ENCODE measurements around the gene SGCE. TPM values are rescaled to one million over a fixed set of nuclear protein-coding genes. Genes with fewer than 3 reads are reported as not detected.

Gene SGCE
- total and polyA plus RNA-seq, 8 donors, result 49.9 to 84.9 (median 72.8) TPM

DNA sequence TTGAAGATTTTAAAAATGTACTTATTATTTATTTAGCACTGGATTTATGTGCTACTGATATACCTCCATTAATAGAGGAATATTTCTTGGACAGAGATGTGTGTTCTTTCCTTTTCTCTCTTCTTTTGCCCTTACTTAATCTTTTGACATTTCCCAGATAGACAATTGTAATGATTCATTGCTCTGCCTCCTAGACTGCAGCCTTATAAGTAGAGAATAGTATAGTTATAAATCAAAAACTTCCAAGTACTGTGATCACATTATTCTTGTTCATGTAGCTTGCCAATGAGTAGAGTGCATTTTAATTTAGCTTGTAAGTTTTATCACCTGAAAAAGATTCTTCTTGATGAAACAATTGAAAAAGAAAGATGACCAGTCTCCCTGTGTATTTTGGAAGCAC, 98.7 kb downstream of the SGCE start:
- Histone ChIP-seq H3K4me1 (no peaks in the 10 kb centered on the region), H3K27me3 (no peaks in the 10 kb centered on the region), H3K36me3 (peaks cover 0 to 20% of the 10 kb centered on the region in 2 donors), H3K9me3 (no peaks in the 10 kb centered on the region), H3K27ac (no peak overlapping the region), H3K4me3 (no peak overlapping the region)
- TF ChIP-seq, protein P1, sequence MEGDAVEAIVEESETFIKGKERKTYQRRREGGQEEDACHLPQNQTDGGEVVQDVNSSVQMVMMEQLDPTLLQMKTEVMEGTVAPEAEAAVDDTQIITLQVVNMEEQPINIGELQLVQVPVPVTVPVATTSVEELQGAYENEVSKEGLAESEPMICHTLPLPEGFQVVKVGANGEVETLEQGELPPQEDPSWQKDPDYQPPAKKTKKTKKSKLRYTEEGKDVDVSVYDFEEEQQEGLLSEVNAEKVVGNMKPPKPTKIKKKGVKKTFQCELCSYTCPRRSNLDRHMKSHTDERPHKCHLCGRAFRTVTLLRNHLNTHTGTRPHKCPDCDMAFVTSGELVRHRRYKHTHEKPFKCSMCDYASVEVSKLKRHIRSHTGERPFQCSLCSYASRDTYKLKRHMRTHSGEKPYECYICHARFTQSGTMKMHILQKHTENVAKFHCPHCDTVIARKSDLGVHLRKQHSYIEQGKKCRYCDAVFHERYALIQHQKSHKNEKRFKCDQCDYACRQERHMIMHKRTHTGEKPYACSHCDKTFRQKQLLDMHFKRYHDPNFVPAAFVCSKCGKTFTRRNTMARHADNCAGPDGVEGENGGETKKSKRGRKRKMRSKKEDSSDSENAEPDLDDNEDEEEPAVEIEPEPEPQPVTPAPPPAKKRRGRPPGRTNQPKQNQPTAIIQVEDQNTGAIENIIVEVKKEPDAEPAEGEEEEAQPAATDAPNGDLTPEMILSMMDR (IDR thresholded peaks at IDR 0.05), result no peak
- ATAC-seq, result no peak
- DNase-seq, result no peak
- intact Hi-C loops (cut with DNase I), result no loop called here

DNA sequence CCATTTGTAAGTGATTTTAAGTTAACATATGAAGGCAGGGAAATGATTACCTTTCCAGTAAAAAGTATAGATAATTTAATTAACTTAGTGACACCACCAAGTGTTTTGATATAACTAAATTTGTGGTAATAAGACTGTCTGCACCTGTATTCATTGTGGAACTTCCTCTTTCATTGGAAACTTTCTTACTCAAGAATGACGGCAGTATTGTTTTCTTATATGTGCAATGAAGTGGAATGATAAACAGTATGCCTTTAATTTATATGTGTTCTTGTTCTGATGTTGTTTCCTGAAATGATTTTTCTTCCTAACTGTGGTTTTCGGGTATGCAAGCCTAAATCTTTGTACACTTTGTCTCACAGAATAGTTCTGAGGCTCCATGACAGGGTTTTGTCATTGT, 99.9 kb downstream of the SGCE start:
- no peak overlapping the region for H3K27ac ChIP-seq
- no peaks in the 10 kb centered on the region for H3K4me1 ChIP-seq
- ATAC-seq, result no peak
- intact Hi-C loops (cut with DNase I), result no loop called here
- DNase-seq, result no peak
- TF ChIP-seq, protein P1 (IDR thresholded peaks at IDR 0.05), result no peak
- no peaks in the 10 kb centered on the region for H3K27me3 ChIP-seq
- no peak overlapping the region for H3K4me3 ChIP-seq
- H3K36me3 ChIP-seq, result peaks cover 0 to 22% of the 10 kb centered on the region in 2 donors
- H3K9me3 ChIP-seq, result no peaks in the 10 kb centered on the region

DNA sequence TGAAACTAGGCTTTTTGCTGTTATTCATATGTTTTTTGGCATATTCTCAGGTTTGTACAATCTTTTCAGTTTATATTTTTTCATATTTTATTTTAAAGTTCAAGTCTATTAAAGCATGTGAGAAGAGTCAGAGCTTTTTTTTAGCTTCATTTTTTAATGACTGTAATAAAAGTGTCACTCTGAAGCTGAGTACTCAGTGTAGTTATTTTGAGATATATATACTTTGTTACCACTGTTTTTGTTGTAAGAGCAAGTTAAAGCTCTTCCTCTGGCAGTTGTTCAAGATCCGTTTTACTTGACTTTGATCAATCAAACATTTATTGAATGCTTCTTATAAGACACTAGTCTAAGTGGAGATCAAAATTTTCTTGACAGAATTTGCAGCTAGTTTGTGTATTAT, 108.8 kb downstream of the SGCE start:
- intact Hi-C loops (cut with DNase I), result no loop called here
- H3K4me3 ChIP-seq, result no peak overlapping the region
- H3K9me3 ChIP-seq, result no peaks in the 10 kb centered on the region
- H3K27ac ChIP-seq, result no peak overlapping the region
- H3K27me3 ChIP-seq, result no peaks in the 10 kb centered on the region
- DNase-seq (no peak), ATAC-seq (no peak)
- TF ChIP-seq, protein P1 (IDR thresholded peaks at IDR 0.05), result no peak
- peaks cover 0 to 9% of the 10 kb centered on the region in 2 donors for H3K36me3 ChIP-seq
- H3K4me1 ChIP-seq, result no peaks in the 10 kb centered on the region

DNA sequence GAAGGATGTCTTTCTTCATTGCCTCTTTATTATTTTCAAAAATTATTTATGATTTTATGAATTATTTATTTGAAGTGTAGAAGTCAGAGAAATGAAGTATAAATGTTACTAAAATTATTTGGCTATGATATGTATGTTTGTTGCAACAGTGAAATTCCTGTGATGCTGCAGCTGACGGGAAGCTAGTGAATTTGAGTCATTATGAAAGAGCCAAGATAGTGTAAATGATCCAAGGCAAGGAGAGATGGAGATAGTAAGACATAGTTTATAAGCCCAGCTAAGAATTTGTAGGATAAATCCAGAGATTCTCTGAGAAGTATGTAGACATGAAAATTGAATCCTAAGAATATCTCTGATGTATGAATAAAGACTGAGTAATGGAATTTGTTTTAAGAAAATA, 115.5 kb downstream of the SGCE start:
- Histone ChIP-seq H3K9me3 (no peaks in the 10 kb centered on the region), H3K4me3 (no peak overlapping the region), H3K36me3 (peaks cover 0 to 38% of the 10 kb centered on the region in 2 donors), H3K4me1 (no peaks in the 10 kb centered on the region), H3K27me3 (no peaks in the 10 kb centered on the region), H3K27ac (no peak overlapping the region)
- ATAC-seq (no peak), DNase-seq (peak in 1 of 4 donors; percentile 6)
- TF ChIP-seq, protein P1 (IDR thresholded peaks at IDR 0.05), result no peak
- intact Hi-C loops (cut with DNase I), result no loop called here

Other genes starting within 250 kb of the SGCE start
- gene CASD1, start 146.3 kb downstream of the SGCE start, total RNA-seq, result 10 to 100 TPM; 24.2 to 30.3 TPM
- gene CASD1, start 146.3 kb downstream of the SGCE start, polyA plus RNA-seq (ENCODE audit: insufficient read length in 6 of 6), result 10 to 100 TPM; 54.5 to 72.2 (median 64.3) TPM

All from left lung (tissue), 10 donors.